SH-SY5Y (cell line): ENCODE data around the gene VPS25.

Experiments used
- GATA2 ChIP-seq: IDR thresholded peaks from 2 replicates; pipeline ENCODE4 v1.6.1; 2011; ENCODE audit warnings: mild to moderate bottlenecking, low read depth, low read length
- GATA3 ChIP-seq: IDR thresholded peaks from 2 replicates; pipeline ENCODE4 v1.6.1; 2011; ENCODE audit warnings: low read depth, mild to moderate bottlenecking, low read length, moderate library complexity

Gene VPS25

GRCh38 chr17:42773290-42774035, at the start of gene VPS25:
Gene VPS25, plus strand, starts transcription at chr17:42773449. Its CDS starts 27 bp downstream, at chr17:42773476.
- no peak for TF ChIP-seq GATA2
- TF ChIP-seq GATA3 = no peak

GRCh38 chr17:42723636-42724035, 49.6 kb upstream of the VPS25 start:
- TF ChIP-seq GATA3 (no peak), GATA2 (no peak)

GRCh38 chr17:42725143-42725542, 48.1 kb upstream of the VPS25 start:
- TF ChIP-seq GATA2 (no peak), GATA3 (no peak)

- TF ChIP-seq GATA3 = no peak
- TF ChIP-seq GATA2 = no peak
These were observed 32.5 kb upstream of the VPS25 start for GRCh38 chr17:42740699-42741098.

GRCh38 chr17:42743595-42744282, 29.5 kb upstream of the VPS25 start:
- TF ChIP-seq GATA3 (no peak), GATA2 (no peak)

- TF ChIP-seq GATA2 = no peak
- no peak for TF ChIP-seq GATA3
These were observed 28.9 kb upstream of the VPS25 start for GRCh38 chr17:42744283-42744805.

GRCh38 chr17:42744806-42745617, 28.2 kb upstream of the VPS25 start, which contains the start of gene EZH1:
Gene EZH1, minus strand, starts transcription at chr17:42745040. Its CDS starts 16,099 bp downstream, at chr17:42728941.
- no peak for TF ChIP-seq GATA3
- no peak; the same call in 1 of the 2 replicates for TF ChIP-seq GATA2

- TF ChIP-seq GATA2 (no peak), GATA3 (no peak)
These were observed 24.9 kb upstream of the VPS25 start for GRCh38 chr17:42748202-42748907.

GRCh38 chr17:42748908-42749798, 24.1 kb upstream of the VPS25 start:
- TF ChIP-seq GATA2 = no peak
- TF ChIP-seq GATA3 = no peak

- TF ChIP-seq GATA3 = no peak
These were observed 22.4 kb upstream of the VPS25 start for GRCh38 chr17:42750739-42751344.

GRCh38 chr17:42751628-42752027, 21.6 kb upstream of the VPS25 start:
- no peak for TF ChIP-seq GATA2

- no peak for TF ChIP-seq GATA3
- no peak for TF ChIP-seq GATA2
These were observed 18.5 kb upstream of the VPS25 start for GRCh38 chr17:42754782-42755181.
